GM19099 (cell line): ENCODE measurements around the gene IL20RB.

Experiments used
- POLR2A ChIP-seq: IDR thresholded peaks from 3 replicates; pipeline ENCODE4 v1.6.1; 2011; ENCODE audit warnings: low read depth; ENCODE audit not compliant: insufficient read length; ENCODE audit errors: extremely low read depth

Gene IL20RB

DNA sequence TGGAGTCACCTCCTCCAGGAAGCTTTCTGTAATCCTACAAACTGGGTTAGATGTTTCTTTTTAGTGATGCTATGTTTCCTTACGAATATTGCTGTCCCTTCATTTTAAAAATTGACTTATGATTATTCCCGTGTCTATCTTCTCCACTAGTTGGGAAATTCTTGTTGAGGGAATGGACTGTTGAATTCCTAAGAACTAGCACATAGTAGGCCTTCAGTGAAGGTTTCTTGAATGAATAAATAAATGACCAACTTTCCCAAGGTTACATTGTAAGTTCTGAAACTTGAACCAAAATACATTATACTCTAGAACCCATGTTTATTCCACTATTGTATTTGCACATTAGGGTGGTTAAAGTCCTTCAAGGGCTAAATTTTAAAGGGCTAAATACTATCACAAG lies 812 bp upstream of the IL20RB start:
- no peak for TF ChIP-seq POLR2A

DNA sequence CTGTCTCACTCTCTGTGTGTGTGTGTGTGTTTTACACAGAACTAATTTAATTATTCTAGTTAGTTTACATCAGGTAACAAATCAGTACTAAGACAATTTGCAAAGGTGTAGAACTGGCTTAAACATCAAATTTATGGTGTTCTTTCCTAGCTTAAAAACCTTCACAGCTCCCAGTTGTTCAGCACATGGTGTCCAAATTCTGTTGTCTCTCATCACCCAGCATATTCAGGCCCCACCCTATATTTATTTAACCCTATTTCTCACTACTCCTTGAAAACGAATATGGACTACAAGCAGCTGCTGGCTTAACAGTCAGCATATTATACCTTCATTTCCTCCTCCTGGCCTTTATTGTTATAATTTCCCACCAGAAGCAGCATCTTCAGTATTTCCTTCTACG lies 1.2 kb downstream of the IL20RB start:
- TF ChIP-seq POLR2A: no peak

DNA sequence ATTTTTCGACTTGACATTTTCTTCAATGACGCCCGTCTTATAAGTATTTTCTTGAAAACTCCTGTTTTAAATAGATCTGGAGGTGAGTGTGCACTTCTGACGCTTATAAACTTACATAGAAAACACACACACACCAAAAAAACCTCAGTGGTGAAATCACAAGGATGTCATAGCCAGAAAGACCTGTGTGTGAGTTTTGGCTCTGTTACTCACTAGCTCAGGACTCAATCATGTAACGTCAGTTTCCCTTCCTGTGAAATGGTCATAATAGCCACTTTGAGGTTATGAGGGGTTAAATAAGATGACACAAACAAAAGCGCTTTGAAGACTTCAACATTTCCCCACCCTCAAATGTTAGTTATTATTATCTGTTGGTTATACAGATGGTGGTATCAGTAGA lies 1.8 kb downstream of the IL20RB start:
- no peak for TF ChIP-seq POLR2A

DNA sequence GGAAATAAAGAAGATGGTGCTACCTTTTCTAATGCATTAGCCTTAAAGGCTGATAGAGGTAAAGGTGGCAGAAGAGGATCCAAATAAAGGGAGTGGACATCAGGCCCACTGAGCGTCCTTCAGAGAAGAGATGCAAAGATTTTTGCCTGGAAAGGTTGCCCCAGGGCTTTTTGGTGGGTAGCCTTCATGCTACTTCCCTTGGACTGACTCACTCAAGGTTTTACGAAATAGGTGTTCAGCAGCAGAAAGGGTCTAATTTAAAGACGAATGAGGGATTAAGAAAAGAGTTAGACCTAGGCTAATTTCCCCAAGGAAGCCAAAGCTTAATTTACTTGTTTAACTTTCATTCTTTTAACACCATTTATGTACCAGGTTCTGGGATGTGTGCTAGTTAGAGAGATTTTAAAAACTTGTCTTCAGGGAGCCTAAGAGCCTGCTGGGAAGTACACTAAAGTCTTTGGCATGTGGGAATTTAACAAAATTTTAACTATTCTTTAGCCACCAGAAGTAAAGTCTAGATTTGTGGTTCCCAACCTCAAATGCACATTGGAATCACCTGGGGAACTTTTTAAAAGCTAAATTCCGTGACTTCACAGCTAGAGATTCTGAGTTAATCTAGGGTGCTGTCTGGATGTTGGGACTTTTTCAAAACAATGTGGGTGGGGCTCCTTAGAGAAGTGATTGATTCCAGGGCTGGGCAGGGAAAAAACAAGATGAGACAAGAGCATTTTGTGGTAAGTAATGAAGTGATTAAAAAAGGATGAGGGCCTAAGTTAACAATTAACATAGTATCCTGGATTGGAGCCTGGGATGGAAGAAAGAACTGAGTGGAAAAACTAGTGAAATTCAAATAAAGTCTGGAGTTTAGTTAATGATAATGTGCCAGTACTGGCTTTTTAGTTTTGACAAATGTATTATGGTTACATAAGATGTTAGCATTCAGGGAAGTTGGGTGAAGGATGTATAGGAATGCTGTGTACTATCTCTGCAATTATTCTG lies 3.4 kb downstream of the IL20RB start:
- no peak for TF ChIP-seq POLR2A

DNA sequence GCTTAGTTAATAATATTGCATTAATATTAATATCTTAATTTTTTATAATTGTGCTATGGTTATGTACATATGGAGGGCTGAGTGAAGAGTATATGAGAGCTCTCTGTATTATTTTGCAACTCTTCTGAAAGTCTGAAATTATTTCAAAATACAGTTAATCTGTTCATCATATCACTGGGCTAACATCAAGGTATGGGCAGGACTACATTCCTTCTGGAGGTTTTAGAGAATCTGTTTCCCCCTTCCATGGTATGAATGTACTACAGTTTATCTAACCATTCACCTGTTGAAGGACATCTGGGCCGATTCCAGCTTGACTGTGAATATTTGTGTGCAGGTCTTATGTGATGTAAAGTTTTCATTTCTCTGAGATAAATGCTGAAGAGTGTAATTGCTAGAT lies 5.1 kb downstream of the IL20RB start:
- TF ChIP-seq POLR2A: no peak

DNA sequence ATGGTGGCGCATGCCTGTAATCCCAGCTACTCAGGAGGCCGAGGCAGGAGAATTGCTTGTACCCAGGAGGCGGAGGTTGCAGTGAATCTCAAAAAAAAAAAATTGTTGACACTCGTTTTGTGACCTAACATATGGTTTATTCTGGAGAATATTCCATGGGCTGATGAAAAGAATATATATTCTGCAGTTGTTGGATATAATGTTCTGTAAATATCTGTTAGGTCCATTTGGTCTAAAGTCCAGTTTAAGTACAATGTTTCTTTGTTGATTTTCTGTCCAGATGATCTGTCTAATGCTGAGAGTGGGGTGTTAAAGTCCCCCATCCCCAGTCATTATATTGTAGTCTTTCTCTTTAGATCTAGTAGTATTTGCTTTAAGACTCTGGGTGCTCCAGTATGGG lies 15.6 kb downstream of the IL20RB start:
- TF ChIP-seq POLR2A: no peak

DNA sequence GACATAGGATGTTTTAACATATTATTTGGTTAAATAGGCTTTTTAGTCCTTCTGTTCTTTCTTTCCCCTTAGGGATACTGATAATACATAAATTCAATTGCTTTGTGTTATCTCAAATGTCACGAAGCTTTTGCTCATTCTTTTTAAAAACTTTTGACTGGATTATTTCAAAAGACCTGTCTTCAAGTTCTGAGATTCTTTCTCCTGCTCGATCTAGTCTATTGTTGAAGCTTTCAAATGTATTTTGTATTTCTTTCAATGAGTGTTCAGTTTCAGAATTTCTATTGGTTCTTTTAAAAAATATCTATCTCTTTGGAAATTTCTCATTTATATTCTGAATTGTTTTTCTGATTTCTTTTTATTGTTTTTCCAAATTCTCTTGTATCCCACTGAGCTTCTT lies 16.9 kb downstream of the IL20RB start:
- no peak for TF ChIP-seq POLR2A

DNA sequence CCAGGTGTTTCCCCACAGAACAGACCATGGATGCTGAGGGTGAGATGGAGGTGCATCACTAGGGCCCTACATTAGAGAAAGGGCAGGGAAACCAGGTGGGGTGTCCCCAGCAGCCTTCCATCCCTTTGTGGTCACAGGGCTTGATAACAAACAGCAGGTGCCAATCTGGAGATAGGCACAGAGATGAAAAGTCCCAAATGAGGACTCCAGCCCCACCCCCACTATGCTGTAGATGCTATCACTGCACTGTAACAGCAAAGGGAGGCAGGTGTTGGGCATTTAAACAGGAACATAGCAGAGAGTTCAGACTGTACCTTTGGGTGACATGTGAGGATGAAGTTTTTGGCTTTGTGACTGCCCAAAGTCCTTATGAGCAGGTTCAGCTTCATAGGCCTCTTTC lies 21.4 kb downstream of the IL20RB start:
- no peak for TF ChIP-seq POLR2A

DNA sequence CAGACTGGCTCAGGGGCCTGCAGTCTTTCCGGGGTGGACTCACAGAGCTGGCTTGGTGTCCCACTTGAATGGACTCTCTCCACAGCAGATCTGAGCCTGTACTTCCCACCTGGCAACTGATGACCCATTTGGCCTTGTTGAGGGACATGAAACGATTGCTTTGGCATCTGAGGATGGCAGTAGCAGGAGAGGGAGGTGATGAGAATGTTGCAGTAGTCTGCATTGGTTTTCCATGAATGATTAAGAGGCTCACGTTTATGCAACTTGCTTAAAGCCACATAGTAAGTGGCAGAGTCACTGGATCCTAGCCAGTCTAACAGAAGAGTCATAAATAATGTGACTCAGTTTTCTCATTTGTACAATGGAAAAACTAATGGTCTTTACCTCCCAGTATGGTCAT lies 21.9 kb downstream of the IL20RB start:
- no peak for TF ChIP-seq POLR2A

DNA sequence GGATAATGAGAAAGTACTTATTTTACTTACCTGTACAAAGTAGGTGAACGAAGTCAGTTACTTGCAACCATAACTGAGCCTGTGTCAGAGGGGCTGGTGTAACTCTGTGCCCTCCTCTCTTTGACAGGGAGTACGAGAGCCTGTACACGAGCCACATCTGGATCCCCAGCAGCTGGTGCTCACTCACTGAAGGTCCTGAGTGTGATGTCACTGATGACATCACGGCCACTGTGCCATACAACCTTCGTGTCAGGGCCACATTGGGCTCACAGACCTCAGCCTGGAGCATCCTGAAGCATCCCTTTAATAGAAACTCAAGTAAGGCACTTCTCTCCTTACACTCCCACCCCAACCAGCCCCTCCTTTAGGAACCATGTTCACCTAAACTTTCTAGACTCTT lies 24.2 kb downstream of the IL20RB start:
- TF ChIP-seq POLR2A: no peak

DNA sequence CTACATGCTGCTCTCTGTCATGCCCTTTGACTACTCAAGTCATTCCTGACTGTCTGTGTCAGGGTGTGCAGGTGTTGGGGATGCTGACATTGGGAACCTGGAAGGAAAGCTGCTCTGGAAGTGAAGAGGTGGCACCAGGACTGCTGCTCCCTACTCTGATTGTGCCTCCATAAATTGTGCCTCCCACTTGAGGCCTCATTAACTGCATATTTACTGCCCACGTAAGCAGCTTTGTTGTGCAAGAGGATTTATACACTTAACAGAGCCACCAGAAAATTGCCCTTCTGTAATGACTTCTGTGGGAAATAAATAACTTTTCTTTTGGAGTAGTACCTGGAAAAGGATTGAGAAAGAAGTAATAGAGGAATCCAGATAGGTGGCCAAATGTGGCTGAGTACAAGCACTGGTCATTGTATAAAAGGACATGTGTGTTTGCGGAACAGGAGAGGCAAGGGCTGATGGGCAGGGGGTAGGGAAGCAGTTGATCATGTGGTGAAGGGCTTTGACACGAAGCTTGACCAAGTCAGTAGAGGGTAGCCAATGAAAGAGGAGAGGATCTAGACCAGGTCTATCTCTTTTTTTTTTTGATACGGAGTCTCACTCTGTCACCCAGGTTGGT lies 24.8 kb downstream of the IL20RB start:
- no peak for TF ChIP-seq POLR2A

DNA sequence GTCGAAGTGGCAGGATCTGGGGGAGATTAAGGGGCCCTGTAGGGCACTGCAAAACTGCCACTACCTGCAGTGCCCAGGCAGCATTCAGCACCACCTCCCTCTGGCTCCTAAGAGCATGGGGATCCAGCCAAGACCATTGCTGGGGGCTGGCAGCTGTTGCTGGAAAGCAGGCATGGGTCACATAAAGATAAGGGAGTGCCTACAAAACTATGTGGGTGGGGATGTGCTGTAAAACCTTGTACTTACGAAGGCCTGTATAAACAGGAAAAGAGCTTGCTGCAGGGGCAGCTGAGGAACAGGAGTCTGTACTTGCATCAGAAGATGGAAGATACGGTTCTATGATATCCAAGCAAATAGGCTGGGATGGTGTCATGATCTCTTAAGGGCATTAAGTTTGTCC lies 27.1 kb downstream of the IL20RB start:
- no peak for TF ChIP-seq POLR2A

DNA sequence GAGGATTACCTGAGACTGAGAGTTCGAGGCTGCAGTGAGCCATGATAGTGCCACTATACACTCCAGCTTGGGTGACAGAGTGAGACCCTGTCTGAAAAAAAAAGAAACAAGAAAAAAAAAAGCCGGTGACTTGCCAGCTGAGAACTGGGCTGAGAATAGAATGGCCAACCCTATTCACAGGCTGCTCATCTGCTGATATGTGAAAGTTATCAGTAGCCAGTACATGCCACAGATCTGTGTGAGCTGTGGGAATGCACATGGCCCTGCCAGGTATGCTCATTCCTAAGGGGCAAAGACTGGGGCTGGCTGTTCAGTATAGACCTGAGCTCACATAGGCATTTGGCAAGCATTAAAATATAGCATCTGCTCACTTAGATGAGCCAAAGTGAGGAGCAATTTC lies 30.9 kb downstream of the IL20RB start:
- TF ChIP-seq POLR2A: no peak

DNA sequence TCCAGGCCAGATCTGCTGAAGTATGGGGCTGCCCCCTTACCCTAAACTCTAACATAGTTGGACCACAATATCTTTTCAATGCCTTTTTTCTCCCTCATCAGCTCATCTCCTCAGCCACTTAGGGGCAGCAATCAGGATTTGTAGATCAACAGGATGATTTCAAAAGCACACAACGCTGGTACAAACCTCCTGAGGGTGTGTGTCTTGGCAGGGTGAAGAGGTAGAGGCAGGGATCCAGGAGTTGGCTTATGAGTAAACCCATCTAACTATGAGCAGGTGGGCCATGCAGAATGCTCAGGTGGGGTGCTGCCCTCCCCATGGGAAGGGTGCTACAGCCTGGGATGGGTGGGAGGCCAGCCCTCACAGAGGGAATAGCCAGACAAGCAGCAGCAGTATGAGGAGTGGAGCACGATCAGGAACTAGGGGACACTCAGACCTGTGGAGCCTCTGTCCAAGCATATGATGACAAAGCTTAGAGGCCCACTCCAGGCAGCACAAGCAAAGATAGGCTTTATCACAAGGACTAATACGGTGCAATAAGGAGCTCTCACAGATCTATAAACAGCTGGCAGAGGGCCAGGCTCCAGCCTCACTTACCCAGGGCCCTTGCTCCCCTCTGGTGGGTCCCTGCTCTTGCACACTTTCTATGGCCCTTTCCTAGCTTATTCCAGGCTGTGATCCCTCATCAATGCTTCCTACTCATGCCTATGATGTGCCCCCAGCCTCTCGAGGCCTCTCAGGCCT lies 32.2 kb downstream of the IL20RB start:
- no peak for TF ChIP-seq POLR2A

DNA sequence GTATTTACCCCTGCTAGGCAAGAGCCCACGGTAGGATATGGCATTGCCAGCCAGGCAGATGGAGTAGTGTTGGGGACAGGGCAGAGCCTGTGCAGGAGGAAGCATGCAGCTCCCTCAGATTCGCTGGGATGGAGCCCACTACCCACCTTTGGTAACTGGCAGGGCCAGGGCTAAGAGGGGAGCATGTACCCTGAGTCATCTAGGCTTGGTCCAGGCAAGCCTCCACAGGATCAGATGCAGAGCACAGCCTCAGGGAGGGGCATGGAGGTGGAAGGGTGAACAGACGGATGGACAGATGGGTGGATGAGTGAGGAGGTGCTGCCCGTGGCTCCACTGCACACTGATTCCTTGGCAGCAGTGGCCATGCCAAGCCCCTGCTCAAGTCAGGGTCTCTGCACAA lies 33.0 kb downstream of the IL20RB start:
- TF ChIP-seq POLR2A: no peak
